GM20000 (cell line): ENCODE results near the gene EME2.
"Not testable (repeated sequence)": the region's sequence is repeated elsewhere in the genome, so short reads cannot be mapped to it uniquely, and the experiment has no call there.

Source experiments
- DNase-seq: peaks from one replicate; pipeline ENCODE4 v3.0.0; 2012; ENCODE audit warnings: low spot score
- TF ChIP-seq, protein P1 (sequence below): IDR thresholded peaks from 2 replicates; pipeline ENCODE4 v1.5.1; 2012; ENCODE audit warnings: mild to moderate bottlenecking, control low read depth; ENCODE audit errors: extremely low read depth, missing control alignments

The EME2 gene

DNA sequence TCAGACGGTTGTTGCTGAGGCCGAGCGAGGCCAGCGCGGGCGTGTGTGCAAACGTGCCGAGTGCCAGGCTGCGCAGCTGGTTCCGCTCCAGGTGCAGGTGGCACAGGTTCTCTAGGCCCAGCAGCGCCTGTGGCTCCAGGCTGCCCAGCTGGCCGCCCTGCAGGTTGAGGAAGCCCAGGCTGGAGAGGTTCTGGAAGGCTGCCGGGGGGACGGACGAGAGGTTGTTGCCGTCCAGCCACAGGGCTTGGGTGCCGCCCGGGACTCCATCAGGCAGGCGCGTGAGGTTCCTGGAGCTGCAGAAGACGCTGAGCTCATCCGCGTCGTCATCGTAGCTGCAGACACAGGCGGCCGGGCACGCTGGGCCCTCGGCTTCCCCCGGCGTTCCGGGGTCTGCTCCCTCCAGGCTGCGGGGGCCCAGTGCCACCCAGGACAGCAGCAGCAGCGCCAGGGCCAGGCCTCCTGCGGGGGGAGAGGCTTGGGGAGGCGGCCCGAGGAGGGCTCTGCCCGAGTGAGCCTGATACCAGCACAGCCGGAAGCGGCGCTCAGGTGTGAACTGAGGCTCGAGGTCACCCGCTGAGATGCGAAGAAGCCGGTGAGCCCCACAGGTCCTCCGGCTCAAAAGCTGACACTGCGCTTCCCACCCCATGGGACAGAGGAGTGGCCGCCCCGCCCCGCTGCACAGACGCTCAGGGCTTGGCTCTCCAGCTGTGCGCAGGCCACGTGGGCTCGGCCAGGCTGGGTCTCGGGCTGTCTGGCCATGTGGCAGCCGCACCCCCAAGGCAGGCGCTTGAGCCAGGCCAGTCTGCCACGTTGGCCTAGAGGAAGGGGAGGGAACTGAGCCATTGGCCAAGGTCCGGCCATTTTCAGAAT, 19.6 kb downstream of the EME2 start:
- TF ChIP-seq, protein P1, sequence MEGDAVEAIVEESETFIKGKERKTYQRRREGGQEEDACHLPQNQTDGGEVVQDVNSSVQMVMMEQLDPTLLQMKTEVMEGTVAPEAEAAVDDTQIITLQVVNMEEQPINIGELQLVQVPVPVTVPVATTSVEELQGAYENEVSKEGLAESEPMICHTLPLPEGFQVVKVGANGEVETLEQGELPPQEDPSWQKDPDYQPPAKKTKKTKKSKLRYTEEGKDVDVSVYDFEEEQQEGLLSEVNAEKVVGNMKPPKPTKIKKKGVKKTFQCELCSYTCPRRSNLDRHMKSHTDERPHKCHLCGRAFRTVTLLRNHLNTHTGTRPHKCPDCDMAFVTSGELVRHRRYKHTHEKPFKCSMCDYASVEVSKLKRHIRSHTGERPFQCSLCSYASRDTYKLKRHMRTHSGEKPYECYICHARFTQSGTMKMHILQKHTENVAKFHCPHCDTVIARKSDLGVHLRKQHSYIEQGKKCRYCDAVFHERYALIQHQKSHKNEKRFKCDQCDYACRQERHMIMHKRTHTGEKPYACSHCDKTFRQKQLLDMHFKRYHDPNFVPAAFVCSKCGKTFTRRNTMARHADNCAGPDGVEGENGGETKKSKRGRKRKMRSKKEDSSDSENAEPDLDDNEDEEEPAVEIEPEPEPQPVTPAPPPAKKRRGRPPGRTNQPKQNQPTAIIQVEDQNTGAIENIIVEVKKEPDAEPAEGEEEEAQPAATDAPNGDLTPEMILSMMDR, result no peak
- DNase-seq, result no peak

DNA sequence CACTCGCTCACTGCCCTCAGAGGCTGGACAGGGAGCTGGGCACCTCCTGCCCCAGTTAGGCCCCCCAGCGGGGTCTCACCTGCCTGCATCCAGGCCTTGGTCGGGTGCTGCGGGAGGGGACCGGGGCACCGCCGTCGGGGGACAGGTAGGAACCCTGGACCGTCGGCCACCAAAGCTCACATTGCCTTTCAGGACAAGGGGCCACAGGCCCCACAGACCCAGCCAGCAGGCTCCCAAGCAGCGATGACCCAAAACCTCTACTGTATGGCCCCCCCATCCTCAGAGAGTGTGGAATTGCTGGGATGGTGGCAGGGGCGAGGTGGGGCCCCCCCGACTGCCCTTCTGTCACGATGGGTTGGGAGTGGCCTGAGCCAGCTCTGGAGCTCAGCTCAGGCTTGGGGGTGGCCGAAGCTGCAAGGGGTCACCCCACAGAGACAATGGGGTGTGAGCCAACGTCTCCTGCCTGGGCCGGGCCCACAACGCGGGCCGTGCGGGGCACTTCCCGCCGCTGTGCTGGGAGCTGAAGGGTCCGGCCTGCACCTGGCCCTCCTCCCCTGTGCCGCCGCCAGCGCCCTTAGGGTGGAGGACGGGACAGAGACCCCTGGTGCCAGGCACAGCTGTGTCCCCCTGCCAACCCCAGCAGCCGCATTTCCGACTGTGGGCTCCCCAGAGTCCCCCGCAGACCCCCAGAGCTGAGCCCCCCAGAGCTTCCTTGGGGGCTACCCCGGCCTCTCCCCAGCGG, 20.4 kb downstream of the EME2 start:
- DNase-seq, result no peak
- TF ChIP-seq, protein P1, result no peak

DNA sequence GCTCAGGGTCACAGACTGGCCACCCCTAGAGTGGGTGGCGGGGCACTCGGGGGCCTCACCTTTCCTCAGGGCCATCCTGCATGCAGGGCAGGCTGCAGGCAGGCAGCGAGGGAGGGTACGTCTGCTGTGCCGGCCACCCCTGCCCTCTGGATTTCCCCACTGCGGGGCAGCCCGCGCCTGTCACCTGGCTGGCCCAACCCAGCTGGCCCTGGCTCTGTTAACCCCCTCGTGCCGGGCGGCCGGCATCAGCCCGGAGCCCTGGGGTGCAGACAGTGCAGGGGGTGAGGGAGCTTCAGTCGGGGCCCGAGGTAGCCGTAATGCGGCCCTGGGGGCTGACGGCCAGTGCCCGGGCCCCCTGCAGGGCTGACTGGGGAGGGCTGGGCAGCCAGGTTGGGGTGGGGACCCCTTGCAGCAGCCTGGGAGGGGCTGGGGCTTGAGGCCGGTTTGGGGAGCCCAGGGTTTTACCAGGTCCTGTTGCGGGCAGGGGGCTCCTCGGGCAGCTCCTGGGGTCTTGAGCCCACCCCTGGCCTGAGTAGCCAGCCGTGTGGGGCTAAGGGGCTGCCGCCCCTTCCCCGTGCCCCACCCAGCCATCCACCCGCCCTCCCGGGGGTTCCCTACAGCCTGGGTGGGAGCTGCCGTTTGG, 21.1 kb downstream of the EME2 start, which contains the start of gene IGFALS:
Gene IGFALS, minus strand, starts transcription at position 128 of the 643 bp plus-strand sequence. Its CDS starts 53 bp downstream, at position 75.
- TF ChIP-seq, protein P1, result no peak

DNA sequence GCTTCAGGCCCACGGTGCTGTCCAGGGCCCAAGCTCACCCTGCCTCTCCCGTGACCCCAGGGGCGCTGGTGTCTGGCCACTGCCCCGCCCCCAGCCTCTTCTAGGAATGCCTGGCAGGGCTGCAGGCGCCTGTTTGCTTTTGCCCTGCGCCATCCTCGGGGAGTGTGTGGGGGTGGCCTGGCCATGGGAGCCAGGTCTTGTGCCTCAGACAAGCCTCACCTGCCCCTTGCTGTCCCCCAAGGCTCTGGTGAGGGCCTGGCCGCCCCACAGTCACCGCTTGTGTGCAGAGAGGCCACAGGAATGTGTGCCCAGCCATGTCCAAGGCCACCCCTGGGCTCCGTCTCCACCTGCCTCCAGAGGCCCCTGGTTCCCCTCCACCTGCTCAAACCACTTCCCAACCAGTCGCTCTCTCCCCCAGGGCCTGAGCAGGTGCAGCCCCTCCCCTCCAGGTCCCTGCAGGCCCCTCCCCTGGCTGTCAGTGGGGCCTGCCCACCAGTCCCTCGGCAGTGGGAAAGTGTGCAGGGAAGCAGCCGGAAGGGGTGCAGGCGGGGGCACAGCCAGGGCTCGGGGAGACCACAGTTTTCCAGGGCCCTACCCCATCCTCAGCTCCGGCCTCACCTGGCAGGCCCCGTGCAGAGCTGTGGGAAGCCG, 21.7 kb downstream of the EME2 start:
- TF ChIP-seq, protein P1, result no peak
- DNase-seq, result no peak

More for the DNA sequence above, 21.1 kb downstream of the EME2 start, which contains the start of gene IGFALS:
- no peak for DNase-seq

DNA sequence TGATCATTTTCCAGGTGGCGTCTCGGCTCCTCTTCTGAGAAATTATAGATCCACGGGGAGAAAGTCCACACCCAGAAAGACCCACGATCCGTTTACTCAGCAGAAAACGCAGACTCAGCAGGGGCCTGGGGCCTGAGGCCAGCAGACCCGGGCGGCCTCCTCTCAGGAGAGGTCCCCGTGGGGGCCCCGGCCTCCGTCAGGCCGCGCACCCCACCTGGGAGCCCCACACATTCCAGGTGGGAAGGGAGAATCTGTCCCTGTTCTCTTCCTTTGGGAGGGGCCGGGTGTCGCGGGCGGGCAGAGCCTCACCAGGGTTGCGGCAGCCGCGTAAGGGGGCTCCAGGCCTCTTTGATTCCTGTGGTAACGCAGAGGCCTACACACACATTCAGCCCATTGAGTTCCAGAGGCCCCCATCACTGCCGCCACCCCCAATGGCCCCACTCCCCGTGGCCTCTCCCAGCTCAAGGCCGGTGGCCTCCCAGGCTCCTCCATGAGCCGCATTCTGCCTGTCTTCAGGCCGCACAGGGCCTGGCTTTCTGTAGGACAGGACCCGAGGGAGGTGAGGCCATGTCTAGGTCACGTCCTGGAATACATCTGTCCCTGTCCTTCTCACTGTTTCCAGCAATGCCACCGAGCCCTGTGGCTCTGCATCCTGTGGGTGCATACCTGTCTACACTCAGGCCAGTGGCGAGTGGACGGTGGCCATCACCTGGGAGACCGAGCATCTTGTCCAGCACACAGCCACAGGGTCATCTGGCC, 22.5 kb downstream of the EME2 start:
- no peak for DNase-seq
- TF ChIP-seq, protein P1, result no peak

DNA sequence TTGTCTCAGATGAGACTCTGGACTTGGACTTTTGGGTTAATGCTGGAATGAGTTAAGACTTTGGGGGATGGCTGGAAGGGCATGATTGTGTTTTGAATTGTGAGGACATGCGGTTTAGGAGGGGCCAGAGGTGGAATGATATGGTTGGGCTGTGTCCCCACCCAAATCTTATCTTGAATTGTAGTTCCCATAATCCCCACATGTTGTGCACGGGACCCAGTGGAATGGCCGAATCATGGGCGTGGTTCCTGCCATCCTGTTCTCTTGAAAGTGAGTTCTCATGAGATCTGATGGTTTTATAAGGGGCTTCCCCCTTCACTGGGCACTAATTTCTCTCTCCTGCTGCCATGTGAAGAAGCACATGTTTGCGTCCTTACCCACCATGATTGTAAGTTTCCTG, 26.7 kb downstream of the EME2 start:
- DNase-seq, result not testable (repeated sequence)

DNA sequence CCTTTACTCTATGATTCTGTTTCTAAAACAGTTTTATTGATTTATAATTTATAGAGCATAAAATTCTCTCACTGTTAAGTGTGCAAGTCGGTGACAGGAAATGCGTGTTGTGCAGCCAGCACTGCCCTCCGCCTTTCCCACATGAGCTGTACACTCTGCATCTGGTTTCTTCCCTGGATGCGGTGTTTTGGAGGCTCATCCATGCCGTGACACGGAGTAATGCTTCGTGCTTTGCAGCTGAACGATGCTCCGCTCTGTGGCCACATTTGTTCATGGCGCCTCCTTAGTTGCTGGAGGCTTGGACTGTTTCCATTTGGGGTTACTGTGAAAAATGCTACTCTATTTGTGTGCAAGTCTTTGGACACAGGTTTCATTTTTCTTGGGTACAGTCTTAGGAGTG, 28.1 kb downstream of the EME2 start:
- no peak for DNase-seq
- TF ChIP-seq, protein P1, result no peak
